ACC112 (cell line): Measurements from ENCODE around the gene AGBL3.
"Not testable (repeated sequence)": the region's sequence is repeated elsewhere in the genome, so short reads cannot be mapped to it uniquely, and the experiment has no call there.

Experiments used
- H2AFZ ChIP-seq: fragments of 200-600 bp; sonication (generic); one replicate; pipeline ENCODE4 v1.6.0; 2017; ENCODE audit warnings: antibody characterized with exemption, low read length; ENCODE audit not compliant: unreplicated experiment
- H3K27ac ChIP-seq: fragments of 200-600 bp; sonication (generic); 2 replicates; pipeline ENCODE4 v1.5.1; 2014; ENCODE audit warnings: low read depth, mild to moderate bottlenecking, antibody characterized with exemption, low read length, moderate library complexity
- H3K27me3 ChIP-seq: fragments of 200-600 bp; sonication (generic); 2 replicates; pipeline ENCODE4 v1.6.1; 2014; ENCODE audit warnings: mild to moderate bottlenecking, antibody characterized with exemption, low read length, moderate library complexity, mixed read lengths; ENCODE audit not compliant: insufficient read depth
- H3K36me3 ChIP-seq: fragments of 200-600 bp; sonication (generic); 2 replicates; pipeline ENCODE4 v1.6.1; 2016; ENCODE audit warnings: mild to moderate bottlenecking, antibody characterized with exemption, low read length, moderate library complexity, mixed read lengths; ENCODE audit not compliant: insufficient read depth
- H3K4me1 ChIP-seq: fragments of 200-600 bp; sonication (generic); one replicate; pipeline ENCODE4 v1.6.1; 2016; ENCODE audit warnings: low read length, mixed read lengths; ENCODE audit not compliant: insufficient read depth, unreplicated experiment, control insufficient read depth
- H3K4me3 ChIP-seq: fragments of 200-600 bp; sonication (generic); 2 replicates; pipeline ENCODE4 v1.5.1; 2014; ENCODE audit warnings: mild to moderate bottlenecking, low read depth, low read length
- H3K79me2 ChIP-seq: fragments of 200-600 bp; sonication (generic); one replicate; pipeline ENCODE4 v1.6.0; 2016; ENCODE audit warnings: low read length; ENCODE audit not compliant: control insufficient read depth, unreplicated experiment, insufficient read depth

The AGBL3 gene

DNA sequence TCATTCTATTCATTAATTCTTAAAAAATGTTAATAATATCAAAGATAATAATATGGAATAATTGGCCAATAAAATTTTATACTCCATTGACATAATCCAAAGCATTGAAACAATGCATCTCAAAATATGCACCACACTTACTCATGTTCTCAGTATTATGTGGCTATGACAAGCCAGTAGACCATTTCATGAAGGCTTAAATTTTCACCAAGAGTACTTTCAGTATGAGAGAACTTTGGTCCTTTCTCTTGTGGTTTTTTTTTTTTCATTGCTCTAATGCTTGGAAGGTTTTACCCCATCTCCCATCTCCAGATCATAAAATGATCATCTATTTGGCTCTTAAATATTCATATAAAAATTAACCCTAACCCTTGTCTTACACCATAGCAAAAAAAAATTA, 116.1 kb downstream of the AGBL3 start:
- Histone ChIP-seq H3K27me3 (no peaks in the 10 kb centered on the region), H3K4me3 (no peak overlapping the region), H3K36me3 (no peaks in the 10 kb centered on the region), H3K27ac (no peak overlapping the region), H3K4me1 (peaks cover 6% of the 10 kb centered on the region), H3K79me2 (no peaks in the 10 kb centered on the region), H2AFZ (no peak overlapping the region)

DNA sequence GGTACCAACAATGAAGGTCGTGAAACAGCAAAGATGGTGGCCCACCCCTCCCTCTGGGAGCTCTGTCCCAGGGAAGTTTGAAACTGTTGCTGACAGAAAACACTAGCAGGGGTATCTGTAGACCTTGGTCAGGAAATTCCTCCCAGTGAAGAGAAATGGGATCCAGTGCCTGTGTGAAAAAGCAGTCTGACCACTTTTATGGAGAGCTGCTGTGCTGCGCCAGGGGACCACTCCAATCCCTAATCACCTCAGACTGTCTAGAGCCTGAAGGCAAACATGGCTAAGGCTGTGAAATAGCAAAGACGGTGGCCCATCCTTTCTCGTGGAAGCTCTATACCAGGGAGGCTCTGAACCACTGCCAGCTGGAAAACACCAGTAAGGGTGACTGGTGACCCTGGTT, 123.3 kb downstream of the AGBL3 start:
- Histone ChIP-seq H3K36me3 (no peaks in the 10 kb centered on the region), H3K4me1 (no peaks in the 10 kb centered on the region)

GRCh38 chr7:135109976-135110375, 123.7 kb downstream of the AGBL3 start:
- no peaks in the 10 kb centered on the region for H3K27me3 ChIP-seq
- no peaks in the 10 kb centered on the region for H3K4me1 ChIP-seq

More for the DNA sequence above, 123.3 kb downstream of the AGBL3 start:
- H3K27ac ChIP-seq: no peak overlapping the region
- no peaks in the 10 kb centered on the region for H3K27me3 ChIP-seq
- no peaks in the 10 kb centered on the region for H3K79me2 ChIP-seq
- no peak overlapping the region for H3K4me3 ChIP-seq
- H2AFZ ChIP-seq: no peak overlapping the region

GRCh38 chr7:135111379-135111778, 125.1 kb downstream of the AGBL3 start:
- Histone ChIP-seq H3K27ac (no peak overlapping the region), H3K79me2 (no peaks in the 10 kb centered on the region), H3K4me3 (no peak overlapping the region), H3K4me1 (no peaks in the 10 kb centered on the region), H3K36me3 (no peaks in the 10 kb centered on the region), H2AFZ (no peak overlapping the region), H3K27me3 (no peaks in the 10 kb centered on the region)

More at GRCh38 chr7:135109976-135110375, 123.7 kb downstream of the AGBL3 start:
- Histone ChIP-seq H3K27ac (no peak overlapping the region), H2AFZ (no peak overlapping the region), H3K79me2 (no peaks in the 10 kb centered on the region), H3K4me3 (no peak overlapping the region), H3K36me3 (no peaks in the 10 kb centered on the region)

GRCh38 chr7:135114622-135115021, 128.3 kb downstream of the AGBL3 start:
- Histone ChIP-seq H3K36me3 (no peaks in the 10 kb centered on the region), H3K79me2 (no peaks in the 10 kb centered on the region), H3K4me1 (no peaks in the 10 kb centered on the region), H3K4me3 (no peak overlapping the region), H2AFZ (no peak overlapping the region), H3K27me3 (no peaks in the 10 kb centered on the region), H3K27ac (no peak overlapping the region)

DNA sequence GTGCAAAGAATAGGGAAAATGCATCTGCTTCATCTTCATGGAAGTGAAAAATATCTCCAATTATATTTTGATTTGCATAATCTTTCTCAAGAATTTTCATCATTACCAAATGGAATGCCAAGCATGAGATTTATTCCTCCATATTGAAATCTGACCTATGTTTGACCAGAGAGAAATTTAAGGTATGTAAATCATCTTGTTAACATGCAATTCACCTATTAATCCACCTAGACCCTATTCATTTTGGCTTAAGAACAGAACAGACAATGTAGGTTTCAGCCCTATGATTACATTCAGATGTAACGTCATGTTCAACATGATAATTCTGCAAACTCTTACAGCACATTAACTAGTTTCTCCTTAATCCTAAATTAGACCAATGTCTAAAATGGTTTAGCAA, 130.8 kb downstream of the AGBL3 start:
- Histone ChIP-seq H3K4me3 (no peak overlapping the region), H3K79me2 (no peaks in the 10 kb centered on the region), H2AFZ (no peak overlapping the region), H3K36me3 (no peaks in the 10 kb centered on the region), H3K4me1 (no peaks in the 10 kb centered on the region), H3K27me3 (no peaks in the 10 kb centered on the region), H3K27ac (no peak overlapping the region)

DNA sequence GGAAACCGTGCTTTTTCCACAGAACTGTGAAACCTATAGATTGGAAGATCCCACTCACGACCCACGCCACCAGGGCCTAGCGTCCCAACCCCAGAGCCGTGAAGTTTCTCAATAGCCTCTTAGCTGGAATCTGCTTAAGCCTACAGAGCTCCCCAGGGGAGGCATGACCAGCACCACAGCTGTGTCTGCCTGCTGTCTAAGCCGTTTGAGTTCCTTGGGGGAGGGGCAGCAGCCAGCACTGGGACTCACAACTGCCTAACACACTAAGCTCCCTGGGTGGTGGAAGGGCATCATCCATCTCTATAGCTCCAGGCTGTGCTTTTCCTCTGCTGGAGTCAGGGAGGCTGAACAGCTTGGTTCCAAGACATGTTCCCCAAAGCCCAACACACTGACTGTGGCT, 135.6 kb downstream of the AGBL3 start:
- no peaks in the 10 kb centered on the region for H3K4me1 ChIP-seq
- H3K79me2 ChIP-seq: no peaks in the 10 kb centered on the region
- H3K27ac ChIP-seq: no peak overlapping the region
- H3K4me3 ChIP-seq: no peak overlapping the region
- H3K27me3 ChIP-seq: peaks cover 5% of the 10 kb centered on the region; the same call in 1 of the 2 replicates
- no peak overlapping the region for H2AFZ ChIP-seq
- H3K36me3 ChIP-seq: no peaks in the 10 kb centered on the region

GRCh38 chr7:135124631-135125030, 138.3 kb downstream of the AGBL3 start:
- H3K27ac ChIP-seq, H2AFZ ChIP-seq, H3K79me2 ChIP-seq, H3K27me3 ChIP-seq, H3K4me1 ChIP-seq, H3K4me3 ChIP-seq, H3K36me3 ChIP-seq: not testable (repeated sequence)

DNA sequence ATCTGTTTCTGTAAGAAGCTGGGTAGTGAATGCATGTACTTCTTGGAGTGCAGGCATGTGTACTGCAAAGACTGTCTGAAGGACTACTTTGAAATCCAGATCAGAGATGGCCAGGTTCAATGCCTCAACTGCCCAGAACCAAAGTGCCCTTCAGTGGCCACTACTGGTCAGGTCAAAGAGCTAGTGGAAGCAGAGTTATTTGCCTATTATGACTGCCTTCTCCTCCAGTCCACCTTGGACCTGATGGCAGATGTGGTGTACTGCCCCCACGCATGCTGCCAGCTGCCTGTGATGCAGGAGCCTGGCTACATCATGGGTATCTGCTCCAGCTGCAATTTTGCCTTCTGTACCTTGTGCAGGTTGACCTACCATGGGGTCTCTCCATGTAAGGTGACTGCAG, 142.6 kb downstream of the AGBL3 start:
- Histone ChIP-seq H3K36me3 (no peaks in the 10 kb centered on the region; the same call in 1 of the 2 replicates), H3K4me3 (no peak overlapping the region), H3K27ac (no peak overlapping the region), H3K27me3 (peaks cover 5% of the 10 kb centered on the region; the same call in 1 of the 2 replicates), H3K79me2 (no peaks in the 10 kb centered on the region), H3K4me1 (no peaks in the 10 kb centered on the region), H2AFZ (no peak overlapping the region)

DNA sequence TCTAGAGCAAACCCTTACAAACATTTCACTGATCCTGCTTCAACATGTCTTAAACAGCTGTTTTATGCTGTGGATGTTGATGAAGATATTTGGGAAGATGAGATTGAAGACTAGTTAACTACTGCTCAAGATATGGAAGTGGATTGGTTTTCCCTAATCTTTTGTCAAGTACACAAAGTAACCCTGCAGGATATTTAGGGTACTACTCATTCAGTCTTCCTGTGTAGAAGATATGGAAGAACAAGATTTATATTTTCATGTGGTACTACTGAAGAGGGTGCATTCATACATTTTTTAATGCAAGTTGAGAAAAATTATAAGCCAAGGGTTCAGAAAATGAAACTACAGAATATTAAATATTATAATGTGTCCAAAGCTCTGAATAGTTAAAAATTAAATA, 143.3 kb downstream of the AGBL3 start:
- no peak overlapping the region for H2AFZ ChIP-seq
- no peaks in the 10 kb centered on the region for H3K79me2 ChIP-seq
- H3K4me1 ChIP-seq: no peaks in the 10 kb centered on the region
- no peaks in the 10 kb centered on the region; the same call in 1 of the 2 replicates for H3K36me3 ChIP-seq
- no peak overlapping the region for H3K4me3 ChIP-seq
- H3K27me3 ChIP-seq: peaks cover 5% of the 10 kb centered on the region; the same call in 1 of the 2 replicates
- no peak overlapping the region for H3K27ac ChIP-seq

DNA sequence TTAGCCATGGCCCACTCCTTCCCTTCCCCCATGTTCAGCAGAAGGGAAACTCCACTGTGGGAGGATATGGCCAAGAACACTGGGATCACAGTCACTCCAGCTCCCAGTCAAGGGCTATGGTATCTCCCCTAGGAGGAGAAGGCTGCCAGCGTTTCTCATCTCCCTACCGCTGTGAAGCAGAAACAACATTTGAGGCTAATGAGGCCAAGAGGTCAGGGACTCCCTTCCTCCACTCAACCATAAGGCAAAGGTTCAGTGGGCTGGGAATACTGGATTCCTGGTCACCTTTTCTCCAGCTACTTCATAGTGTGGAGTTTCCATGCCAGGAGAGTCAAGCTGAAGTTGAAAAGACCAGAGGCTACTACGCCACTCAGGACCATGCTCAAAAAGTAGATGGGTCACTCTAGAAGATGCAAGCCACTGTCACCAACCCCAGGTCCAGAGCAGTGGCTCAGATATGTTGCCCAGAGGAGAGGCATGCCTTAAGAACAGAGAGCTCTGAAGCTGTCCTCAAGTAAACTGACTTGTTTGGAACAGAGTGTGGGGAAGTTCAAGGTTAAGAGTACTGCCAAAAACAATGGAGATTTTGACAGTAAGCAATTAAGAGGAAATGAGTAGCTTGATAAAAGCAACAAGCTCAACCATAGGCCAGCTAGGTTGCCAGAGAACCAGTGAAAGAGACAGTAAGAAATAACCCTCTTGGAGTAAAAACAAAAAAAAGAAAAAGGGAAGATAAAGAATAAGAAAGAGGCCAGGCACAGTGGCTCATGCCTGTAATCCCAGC, 157.8 kb downstream of the AGBL3 start:
- no peak overlapping the region for H3K27ac ChIP-seq
- no peak overlapping the region for H2AFZ ChIP-seq
- no peaks in the 10 kb centered on the region for H3K36me3 ChIP-seq
- no peaks in the 10 kb centered on the region for H3K27me3 ChIP-seq
- H3K79me2 ChIP-seq: peaks cover 8% of the 10 kb centered on the region
- peaks cover 5% of the 10 kb centered on the region for H3K4me1 ChIP-seq
- no peak overlapping the region for H3K4me3 ChIP-seq
